WTC11 (cell line): ENCODE results near the gene FUT8. TPM values are rescaled to one million over a fixed set of nuclear protein-coding genes. Genes with fewer than 3 reads are reported as not detected.

ENCODE experiments used
- ATAC-seq: fragments of 200-7000 bp; cut with Tn5 transposase; 2 replicates; pipeline ENCODE4 v1.10.0; 2021; ENCODE audit warnings: mild to moderate bottlenecking, moderate library complexity
- CTCF ChIA-PET: fragments of 300-600 bp; sonication (Branson Sonifier 250); formaldehyde crosslinking; loops from one replicate; lab custom pipeline; 2021; ENCODE audit warnings: antibody characterized with exemption; lab: Charles Lee
- POLR2A ChIA-PET: fragments of 350-600 bp; sonication (Branson Sonifier 250); formaldehyde crosslinking; loops from one replicate; lab custom pipeline; 2021; ENCODE audit warnings: antibody characterized with exemption; lab: Charles Lee
- DNase-seq: peaks from one replicate; pipeline ENCODE4 v3.0.0; 2021; ENCODE audit warnings: low spot score
- H3K27ac Mint-ChIP-seq: 2 replicates; pipeline ENCODE4 v1.8.0; 2021; ENCODE audit warnings: mixed read lengths
- H3K27me3 Mint-ChIP-seq: 2 replicates; pipeline ENCODE4 v1.8.0; 2021; ENCODE audit warnings: low read depth, mild to moderate bottlenecking, moderate library complexity, mixed read lengths
- H3K36me3 Mint-ChIP-seq: 2 replicates; pipeline ENCODE4 v1.8.0; 2021; ENCODE audit warnings: mixed read lengths
- H3K4me1 Mint-ChIP-seq: 2 replicates; pipeline ENCODE4 v1.8.0; 2022; ENCODE audit warnings: mixed read lengths
- H3K4me3 Mint-ChIP-seq: 2 replicates; pipeline ENCODE4 v1.8.0; 2021; ENCODE audit warnings: mild to moderate bottlenecking, moderate library complexity, mixed read lengths
- H3K9me3 Mint-ChIP-seq: 2 replicates; pipeline ENCODE4 v1.8.0; 2021; ENCODE audit warnings: mixed read lengths
- AFF4 ChIP-seq: sonication (generic); formaldehyde crosslinking; IDR thresholded peaks from 2 replicates; pipeline ENCODE4 v1.8.1; 2023; ENCODE audit warnings: mild to moderate bottlenecking, missing genetic modification reagents, borderline replicate concordance
- CREB1 ChIP-seq: sonication (generic); formaldehyde crosslinking; IDR thresholded peaks from 2 replicates; pipeline ENCODE4 v1.8.0; 2023; ENCODE audit warnings: mild to moderate bottlenecking, missing genetic modification reagents
- CREM ChIP-seq: sonication (generic); formaldehyde crosslinking; IDR thresholded peaks from 2 replicates; pipeline ENCODE4 v1.8.1; 2022; ENCODE audit warnings: mild to moderate bottlenecking, missing genetic modification reagents, moderate library complexity
- E2F5 ChIP-seq: sonication (generic); formaldehyde crosslinking; IDR thresholded peaks from 2 replicates; pipeline ENCODE4 v1.8.1; 2022; ENCODE audit warnings: mild to moderate bottlenecking, moderate library complexity, missing genetic modification reagents
- ELF4 ChIP-seq: sonication (generic); formaldehyde crosslinking; IDR thresholded peaks from 2 replicates; pipeline ENCODE4 v1.8.1; 2022; ENCODE audit warnings: low read depth, mild to moderate bottlenecking, moderate library complexity, missing genetic modification reagents
- GRHL2 ChIP-seq: fragments of 250-450 bp; sonication (Bioruptor Pico); IDR thresholded peaks from 2 replicates; pipeline ENCODE4 v1.8.0; 2022; ENCODE audit warnings: mild to moderate bottlenecking, moderate library complexity; ENCODE audit not compliant: insufficient replicate concordance, severe bottlenecking
- HMGA2 ChIP-seq: fragments of 250-450 bp; sonication (Bioruptor Pico); IDR thresholded peaks from 2 replicates; pipeline ENCODE4 v1.4.0; 2021; ENCODE audit warnings: mild to moderate bottlenecking, moderate library complexity
- HMGXB4 ChIP-seq: sonication (generic); formaldehyde crosslinking; IDR thresholded peaks from 2 replicates; pipeline ENCODE4 v1.8.1; 2023; ENCODE audit warnings: mild to moderate bottlenecking, moderate library complexity, missing genetic modification reagents
- IRF1 ChIP-seq: sonication (generic); formaldehyde crosslinking; IDR thresholded peaks from 2 replicates; pipeline ENCODE4 v1.8.0; 2023; ENCODE audit warnings: missing genetic modification reagents
- KAT7 ChIP-seq: sonication (generic); formaldehyde crosslinking; IDR thresholded peaks from 2 replicates; pipeline ENCODE4 v1.8.1; 2023; ENCODE audit warnings: missing genetic modification reagents, mild to moderate bottlenecking, borderline replicate concordance
- NFATC4 ChIP-seq: fragments of 250-450 bp; sonication (Bioruptor Pico); IDR thresholded peaks from 2 replicates; pipeline ENCODE4 v1.9.0; 2021; ENCODE audit warnings: mild to moderate bottlenecking
- NFE2L1 ChIP-seq: sonication (generic); formaldehyde crosslinking; IDR thresholded peaks from 2 replicates; pipeline ENCODE4 v1.8.1; 2023; ENCODE audit warnings: missing genetic modification reagents
- PRRX2 ChIP-seq: fragments of 250-450 bp; sonication (Bioruptor Pico); IDR thresholded peaks from 2 replicates; pipeline ENCODE4 v1.8.0; 2021; ENCODE audit warnings: mild to moderate bottlenecking
- SMAD3 ChIP-seq: sonication (generic); formaldehyde crosslinking; IDR thresholded peaks from 2 replicates; pipeline ENCODE4 v1.8.0; 2022; ENCODE audit warnings: missing genetic modification reagents, mild to moderate bottlenecking, borderline replicate concordance
- SMAD4 ChIP-seq: sonication (generic); formaldehyde crosslinking; IDR thresholded peaks from 2 replicates; pipeline ENCODE4 v1.8.0; 2022; ENCODE audit warnings: mild to moderate bottlenecking, missing genetic modification reagents
- TEAD4 ChIP-seq: sonication (generic); formaldehyde crosslinking; IDR thresholded peaks from 2 replicates; pipeline ENCODE4 v1.8.0; 2022; ENCODE audit warnings: mild to moderate bottlenecking, missing genetic modification reagents
- ZMAT4 ChIP-seq: fragments of 250-450 bp; sonication (Bioruptor Pico); IDR thresholded peaks from 2 replicates; pipeline ENCODE4 v1.9.0; 2021; ENCODE audit warnings: mild to moderate bottlenecking
- ZNF232 ChIP-seq: sonication (generic); formaldehyde crosslinking; IDR thresholded peaks from 2 replicates; pipeline ENCODE4 v1.8.0; 2022; ENCODE audit warnings: mild to moderate bottlenecking, missing genetic modification reagents
- ZNF532 ChIP-seq: fragments of 250-450 bp; sonication (Bioruptor Pico); IDR thresholded peaks from 2 replicates; pipeline ENCODE4 v1.9.0; 2021; ENCODE audit warnings: mild to moderate bottlenecking, borderline replicate concordance
- total RNA-seq: library from RNA; stranded (reverse); gene quantifications from 3 replicates; pipeline ENCODE4 v1.2.3, GENCODE V29; 2021
- TF ChIP-seq, protein P1 (sequence below): sonication (generic); formaldehyde crosslinking; IDR thresholded peaks from 2 replicates; pipeline ENCODE4 v1.8.1; 2022; ENCODE audit warnings: low read depth, missing genetic modification reagents, borderline replicate concordance
- TF ChIP-seq, protein P2 (sequence below): sonication (generic); formaldehyde crosslinking; IDR thresholded peaks from 2 replicates; pipeline ENCODE4 v1.8.1; 2022; ENCODE audit warnings: missing genetic modification reagents, borderline replicate concordance

Gene FUT8
- total RNA-seq, 1 experiment from 2014 or later, result 37.9 TPM

DNA sequence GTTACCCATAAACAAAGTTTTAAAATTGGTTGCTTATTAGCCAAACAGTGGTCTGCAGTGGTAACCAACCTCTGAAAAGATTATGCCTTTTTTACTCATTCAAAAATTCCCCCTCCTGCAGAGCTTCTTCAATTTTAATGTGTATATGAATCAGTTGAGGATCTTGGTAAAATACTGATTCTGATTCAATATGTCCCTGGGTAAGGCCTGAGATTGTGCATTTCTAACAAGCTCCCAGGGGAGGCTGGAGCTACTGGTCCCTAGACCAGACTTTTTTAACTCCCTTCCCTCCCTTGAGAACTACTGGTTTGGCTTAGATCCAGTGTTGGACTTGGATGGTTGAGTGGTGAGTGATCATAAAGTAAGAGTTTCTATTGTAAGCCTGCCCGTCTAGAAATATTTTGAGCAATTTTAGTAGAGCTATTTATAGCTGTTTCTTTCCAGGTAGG lies 90.2 kb downstream of the FUT8 start:
- Mint-ChIP-seq H3K27me3 (peaks cover 75% of the 10 kb centered on the region), H3K27ac (no peak overlapping the region), H3K4me3 (no peak overlapping the region), H3K9me3 (no peaks in the 10 kb centered on the region), H3K36me3 (no peaks in the 10 kb centered on the region), H3K4me1 (peaks cover 4% of the 10 kb centered on the region)
- ATAC-seq, result no peak
- TF ChIP-seq CREB1 (CRISPR knock-in tag), result no peak
- TF ChIP-seq AFF4 (CRISPR knock-in tag), result no peak
- no peak for TF ChIP-seq NFE2L1
- TF ChIP-seq, protein P1, sequence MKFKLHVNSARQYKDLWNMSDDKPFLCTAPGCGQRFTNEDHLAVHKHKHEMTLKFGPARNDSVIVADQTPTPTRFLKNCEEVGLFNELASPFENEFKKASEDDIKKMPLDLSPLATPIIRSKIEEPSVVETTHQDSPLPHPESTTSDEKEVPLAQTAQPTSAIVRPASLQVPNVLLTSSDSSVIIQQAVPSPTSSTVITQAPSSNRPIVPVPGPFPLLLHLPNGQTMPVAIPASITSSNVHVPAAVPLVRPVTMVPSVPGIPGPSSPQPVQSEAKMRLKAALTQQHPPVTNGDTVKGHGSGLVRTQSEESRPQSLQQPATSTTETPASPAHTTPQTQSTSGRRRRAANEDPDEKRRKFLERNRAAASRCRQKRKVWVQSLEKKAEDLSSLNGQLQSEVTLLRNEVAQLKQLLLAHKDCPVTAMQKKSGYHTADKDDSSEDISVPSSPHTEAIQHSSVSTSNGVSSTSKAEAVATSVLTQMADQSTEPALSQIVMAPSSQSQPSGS, result no peak
- TF ChIP-seq PRRX2 (CRISPR knock-in tag), result no peak
- no peak for TF ChIP-seq ZNF232 (CRISPR knock-in tag)
- no peak for TF ChIP-seq SMAD4
- TF ChIP-seq E2F5 (CRISPR knock-in tag), result no peak
- TF ChIP-seq TEAD4 (CRISPR knock-in tag), result no peak
- no peak for TF ChIP-seq ZMAT4 (CRISPR knock-in tag)
- TF ChIP-seq CREM (CRISPR knock-in tag), result no peak
- ChIA-PET CTCF (no interaction called here), POLR2A (no interaction called here)
- DNase-seq, result no peak

DNA sequence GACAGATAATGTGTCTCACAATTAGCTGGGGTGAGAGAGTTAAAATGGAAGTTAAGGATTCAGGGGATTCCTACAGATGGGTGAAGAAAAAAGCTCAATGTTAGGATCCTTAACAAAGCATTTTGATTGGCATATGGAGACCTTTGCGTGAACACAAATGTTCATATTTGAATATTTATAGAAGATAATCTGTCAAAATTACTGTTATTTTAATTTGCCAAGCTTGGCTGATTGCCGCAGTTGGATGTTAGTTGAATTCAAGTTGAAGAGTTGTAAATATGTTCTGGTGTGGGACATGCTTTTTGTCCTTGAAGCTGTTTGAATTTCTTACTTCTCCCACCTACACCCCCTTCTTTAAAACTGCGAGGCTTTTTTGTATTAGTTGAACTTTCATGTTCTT lies 91.2 kb downstream of the FUT8 start:
- ATAC-seq (no peak), DNase-seq (no peak)
- Mint-ChIP-seq H3K9me3 (peaks cover 1% of the 10 kb centered on the region), H3K27ac (no peak overlapping the region), H3K27me3 (peaks cover 85% of the 10 kb centered on the region), H3K4me1 (peaks cover 4% of the 10 kb centered on the region), H3K4me3 (no peak overlapping the region), H3K36me3 (peaks cover 1% of the 10 kb centered on the region; the same call in 1 of the 2 replicates)
- ChIA-PET CTCF (no interaction called here), POLR2A (no interaction called here)
- TF ChIP-seq HMGXB4 (CRISPR knock-in tag), result no peak
- TF ChIP-seq NFATC4 (CRISPR knock-in tag), result no peak
- TF ChIP-seq KAT7 (CRISPR knock-in tag), result no peak
- no peak for TF ChIP-seq GRHL2 (CRISPR knock-in tag)
- TF ChIP-seq, protein P2, sequence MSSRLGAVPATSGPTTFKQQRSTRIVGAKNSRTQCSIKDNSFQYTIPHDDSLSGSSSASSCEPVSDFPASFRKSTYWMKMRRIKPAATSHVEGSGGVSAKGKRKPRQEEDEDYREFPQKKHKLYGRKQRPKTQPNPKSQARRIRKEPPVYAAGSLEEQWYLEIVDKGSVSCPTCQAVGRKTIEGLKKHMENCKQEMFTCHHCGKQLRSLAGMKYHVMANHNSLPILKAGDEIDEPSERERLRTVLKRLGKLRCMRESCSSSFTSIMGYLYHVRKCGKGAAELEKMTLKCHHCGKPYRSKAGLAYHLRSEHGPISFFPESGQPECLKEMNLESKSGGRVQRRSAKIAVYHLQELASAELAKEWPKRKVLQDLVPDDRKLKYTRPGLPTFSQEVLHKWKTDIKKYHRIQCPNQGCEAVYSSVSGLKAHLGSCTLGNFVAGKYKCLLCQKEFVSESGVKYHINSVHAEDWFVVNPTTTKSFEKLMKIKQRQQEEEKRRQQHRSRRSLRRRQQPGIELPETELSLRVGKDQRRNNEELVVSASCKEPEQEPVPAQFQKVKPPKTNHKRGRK (CRISPR knock-in tag), result no peak
- TF ChIP-seq SMAD3, result no peak
- TF ChIP-seq IRF1, result no peak
- TF ChIP-seq ZNF532 (CRISPR knock-in tag), result no peak
- no peak for TF ChIP-seq ELF4 (CRISPR knock-in tag)
- TF ChIP-seq HMGA2, result no peak
- no peak for TF ChIP-seq ZNF232 (CRISPR knock-in tag)
